Testis (tissue), 5 donors: ENCODE measurements around the gene HDAC9. TPM values are rescaled to one million over a fixed set of nuclear protein-coding genes. Genes with fewer than 3 reads are reported as not detected.

Source experiments
- DNase-seq: peaks from one replicate; pipeline ENCODE4 v3.0.0-alpha.2; 2019
- H3K27ac ChIP-seq, 2 donors: fragments of 200-600 bp; sonication (generic); one replicate each; pipeline ENCODE4 v1.5.1; 2019
- H3K27me3 ChIP-seq: fragments of 200-600 bp; sonication (generic); one replicate; pipeline ENCODE4 v1.5.1; 2019
- H3K36me3 ChIP-seq: fragments of 200-600 bp; sonication (generic); one replicate; pipeline ENCODE4 v1.5.1; 2017; ENCODE audit warnings: low read depth; ENCODE audit errors: missing control alignments
- H3K4me1 ChIP-seq: fragments of 200-600 bp; sonication (generic); one replicate; pipeline ENCODE4 v1.5.1; 2019
- H3K4me3 ChIP-seq, 2 donors: fragments of 200-600 bp; sonication (generic); one replicate each; pipeline ENCODE4 v1.5.1; 2017 to 2019
- H3K9me3 ChIP-seq: fragments of 200-600 bp; sonication (generic); one replicate; pipeline ENCODE4 v1.5.1; 2017
- POLR2A ChIP-seq: fragments of 450-650 bp; IDR thresholded peaks from one replicate; pipeline ENCODE4 v1.6.1; 2017; ENCODE audit warnings: antibody characterized with exemption, mild to moderate bottlenecking, moderate library complexity
- WGBS, 2 donors: methylation state at CpG; one replicate each; pipeline ENCODE4 v1.1.5; 2018; 5-methylcytosine and 5-hydroxymethylcytosine counted together
- intact Hi-C: fragments of 100-400 bp; cut with DNase I; formaldehyde crosslinking; loops from one replicate; pipeline ENCODE4 v1.15.1; 2023; ENCODE audit warnings: low total_unique reads
- long read RNA-seq, 2 donors: transcript quantifications; one replicate each; lab custom pipeline, GENCODE V29; 2026
- polyA plus RNA-seq: library from polyadenylated mRNA; stranded (reverse); fragments of 350-450 nt; fragmentation: Illumina TruSeq; extraction: RNeasy Lipid Tissue Mini Kit (QIAGEN cat#74804); gene quantifications from one replicate; pipeline ENCODE4 v1.2.3, GENCODE V29; 2014; ENCODE audit warnings: low read depth, low replicate concordance; ENCODE audit not compliant: insufficient read depth
- total RNA-seq, 2 donors: library from RNA; depleted of rRNA; stranded (reverse); fragments of >200 nt; gene quantifications; one replicate each; pipeline ENCODE4 v1.2.3, GENCODE V29; 2016
- TF ChIP-seq, protein P1 (sequence below), 3 experiments: fragments of 450-650 bp in 2 of 3; fragments of 200-600 bp in 1 of 3; sonication (generic) in 1 of 3; IDR thresholded peaks; one replicate each; pipeline ENCODE4 v1.5.1; 2016 to 2019; ENCODE audit warnings: antibody characterized with exemption in 3 of 3, mild to moderate bottlenecking in 2 of 3, moderate library complexity in 1 of 3

HDAC9 gene
- total RNA-seq (10 to 100 TPM; 30.6 to 35.4 TPM), polyA plus RNA-seq (35.5 TPM)
- long read RNA-seq, donor 1, partial matches to known transcripts = 0 of 1 reads
- long read RNA-seq, donor 1, other reads (novel, unspliced or antisense) = 0 of 1 reads
- long read RNA-seq, donor 2 = 0 reads

DNA sequence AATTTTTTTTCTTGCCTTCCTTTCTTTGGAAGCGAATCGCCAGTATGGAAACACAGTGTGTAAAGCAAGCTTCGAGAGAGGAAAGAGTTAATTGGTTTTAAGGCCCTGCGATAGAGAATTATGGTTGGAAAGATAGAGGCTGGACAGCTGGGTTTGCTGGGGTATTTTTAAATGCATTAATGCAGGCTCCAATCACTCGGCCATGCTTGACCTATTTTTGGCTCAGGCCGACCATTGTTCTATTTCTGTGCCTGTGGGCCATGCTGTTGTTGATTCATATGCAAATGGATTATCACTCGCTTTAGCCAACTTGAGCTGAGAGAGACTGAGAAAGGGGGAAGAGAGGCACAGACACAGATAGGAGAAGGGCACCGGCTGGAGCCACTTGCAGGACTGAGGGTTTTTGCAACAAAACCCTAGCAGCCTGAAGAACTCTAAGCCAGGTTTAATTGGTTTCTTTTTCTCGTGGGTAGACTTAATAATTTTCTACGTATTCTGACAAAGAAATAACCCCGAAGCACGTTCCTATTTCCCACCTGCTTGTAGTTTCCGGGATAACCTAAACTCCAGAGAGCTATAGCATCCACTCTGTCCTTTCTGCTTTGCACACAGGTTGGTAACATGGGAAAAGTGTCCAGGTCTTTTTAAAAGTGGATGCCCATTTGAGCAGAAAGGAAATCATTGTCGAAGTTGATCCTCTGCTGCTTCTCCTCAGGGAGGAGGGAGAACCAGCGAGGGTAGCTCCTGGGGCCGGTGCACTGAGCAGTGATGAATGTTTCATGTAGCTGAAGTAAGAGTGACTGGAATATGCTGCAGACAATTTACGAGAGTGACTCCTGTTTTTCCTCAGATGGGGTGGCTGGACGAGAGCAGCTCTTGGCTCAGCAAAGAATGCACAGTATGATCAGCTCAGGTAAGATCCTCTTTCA lies at the start of gene HDAC9:
TSS of gene HDAC9 (plus strand) at position 338 of the 929 bp plus-strand sequence. CDS start at position 892, 554 bp downstream.
- H3K4me3 ChIP-seq = peak within 1 kb of the TSS; percentile 34 to 55
- H3K36me3 ChIP-seq = no peaks in the 10 kb centered on the region
- no peaks in the 10 kb centered on the region for H3K27me3 ChIP-seq
- intact Hi-C loops = no loop called here
- no peak for TF ChIP-seq POLR2A
- TF ChIP-seq, protein P1, sequence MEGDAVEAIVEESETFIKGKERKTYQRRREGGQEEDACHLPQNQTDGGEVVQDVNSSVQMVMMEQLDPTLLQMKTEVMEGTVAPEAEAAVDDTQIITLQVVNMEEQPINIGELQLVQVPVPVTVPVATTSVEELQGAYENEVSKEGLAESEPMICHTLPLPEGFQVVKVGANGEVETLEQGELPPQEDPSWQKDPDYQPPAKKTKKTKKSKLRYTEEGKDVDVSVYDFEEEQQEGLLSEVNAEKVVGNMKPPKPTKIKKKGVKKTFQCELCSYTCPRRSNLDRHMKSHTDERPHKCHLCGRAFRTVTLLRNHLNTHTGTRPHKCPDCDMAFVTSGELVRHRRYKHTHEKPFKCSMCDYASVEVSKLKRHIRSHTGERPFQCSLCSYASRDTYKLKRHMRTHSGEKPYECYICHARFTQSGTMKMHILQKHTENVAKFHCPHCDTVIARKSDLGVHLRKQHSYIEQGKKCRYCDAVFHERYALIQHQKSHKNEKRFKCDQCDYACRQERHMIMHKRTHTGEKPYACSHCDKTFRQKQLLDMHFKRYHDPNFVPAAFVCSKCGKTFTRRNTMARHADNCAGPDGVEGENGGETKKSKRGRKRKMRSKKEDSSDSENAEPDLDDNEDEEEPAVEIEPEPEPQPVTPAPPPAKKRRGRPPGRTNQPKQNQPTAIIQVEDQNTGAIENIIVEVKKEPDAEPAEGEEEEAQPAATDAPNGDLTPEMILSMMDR (IDR thresholded peaks at IDR 0.05) = no peak
- peaks cover 6% of the 10 kb centered on the region for H3K4me1 ChIP-seq
- 5 to 8% methylated on average over 18 of the region's 18 CpGs for WGBS, 2 donors
- no peaks in the 10 kb centered on the region for H3K9me3 ChIP-seq
- peak within 1 kb of the TSS in 1 of 2 donors; percentile 48 for H3K27ac ChIP-seq
- peak; percentile 43 for DNase-seq

GRCh38 chr7:18445916-18446520 lies 49.5 kb upstream of the HDAC9 start:
- Histone ChIP-seq H3K27ac (no peak overlapping the region), H3K4me1 (no peaks in the 10 kb centered on the region), H3K4me3 (no peak overlapping the region), H3K9me3 (no peaks in the 10 kb centered on the region), H3K36me3 (no peaks in the 10 kb centered on the region), H3K27me3 (no peaks in the 10 kb centered on the region)
- intact Hi-C loops = no loop called here
- 77 to 82% methylated on average over 4 of the region's 4 CpGs for WGBS, 2 donors
- TF ChIP-seq, protein P1 (IDR thresholded peaks at IDR 0.05) = no peak
- TF ChIP-seq POLR2A = no peak
- no peak for DNase-seq

- Histone ChIP-seq H3K36me3 (no peaks in the 10 kb centered on the region), H3K27me3 (no peaks in the 10 kb centered on the region), H3K4me3 (no peak overlapping the region), H3K27ac (no peak overlapping the region), H3K4me1 (no peaks in the 10 kb centered on the region), H3K9me3 (no peaks in the 10 kb centered on the region)
- TF ChIP-seq POLR2A = no peak
- TF ChIP-seq, protein P1 (IDR thresholded peaks at IDR 0.05) = no peak
- no peak for DNase-seq
- intact Hi-C loops = no loop called here
Measured at GRCh38 chr7:18450019-18450418, 45.5 kb upstream of the HDAC9 start.

- DNase-seq = no peak
- TF ChIP-seq, protein P1 (IDR thresholded peaks at IDR 0.05) = no peak
- no peak for TF ChIP-seq POLR2A
- H3K27me3 ChIP-seq = no peaks in the 10 kb centered on the region
- intact Hi-C loops = no loop called here
- no peaks in the 10 kb centered on the region for H3K4me1 ChIP-seq
- H3K9me3 ChIP-seq = no peaks in the 10 kb centered on the region
- H3K4me3 ChIP-seq = no peak overlapping the region
- H3K36me3 ChIP-seq = no peaks in the 10 kb centered on the region
- H3K27ac ChIP-seq = no peak overlapping the region
Measured at GRCh38 chr7:18455606-18456005, 39.9 kb upstream of the HDAC9 start.
